HEK293 (cell line): ENCODE results near the gene CELA1.

Source experiments
- CTCF ChIA-PET: fragments of 350-600 bp; formaldehyde crosslinking; extraction: SDS; loops from one replicate; lab custom pipeline; 2021; ENCODE audit warnings: antibody characterized with exemption; lab: Yijun Ruan, JAX
- POLR2A ChIA-PET: fragments of 300-600 bp; formaldehyde crosslinking; extraction: SDS; loops from one replicate; lab custom pipeline; 2020; ENCODE audit warnings: antibody characterized with exemption, inconsistent platforms; lab: Yijun Ruan, JAX
- H3K27ac ChIP-seq: fragments of 200-500 bp; sonication (Bioruptor generic); 2 replicates; pipeline ENCODE4 v1.5.1; 2014; ENCODE audit warnings: low read depth, low read length, control low read depth, inconsistent platforms; ENCODE audit errors: extremely low read depth
- H3K36me3 ChIP-seq, 2 experiments: fragments of 200-500 bp in 1 of 2; sonication (Bioruptor generic) in 1 of 2; 1 replicate in 1 of 2; 2 replicates in 1 of 2; pipeline ENCODE4 v1.5.1; 2014 to 2017; ENCODE audit warnings: inconsistent platforms in 2 of 2, low read length in 2 of 2; ENCODE audit not compliant: control insufficient read depth in 2 of 2, insufficient read depth in 1 of 2
- H3K4me1 ChIP-seq: fragments of 200-500 bp; sonication (Bioruptor generic); 2 replicates; pipeline ENCODE4 v1.5.1; 2014; ENCODE audit warnings: mild to moderate bottlenecking, low read length, inconsistent platforms; ENCODE audit not compliant: control insufficient read depth, insufficient read depth
- H3K4me3 ChIP-seq: 2 replicates; pipeline ENCODE4 v1.5.1; 2011; ENCODE audit warnings: low read depth, mild to moderate bottlenecking, control low read depth, low read length, moderate library complexity
- H3K9me3 ChIP-seq: fragments of 200-500 bp; sonication (Bioruptor generic); 2 replicates; pipeline ENCODE4 v1.5.1; 2014; ENCODE audit warnings: low read depth, low read length, inconsistent platforms; ENCODE audit not compliant: control insufficient read depth, insufficient read depth
- KLF16 ChIP-seq: fragments of 450-650 bp; formaldehyde crosslinking; IDR thresholded peaks from 2 replicates; pipeline ENCODE4 v1.5.1; 2017; ENCODE audit warnings: missing biosample characterization, missing genetic modification characterization
- MEIS1 ChIP-seq: sonication (generic); formaldehyde crosslinking; IDR thresholded peaks from 2 replicates; pipeline ENCODE4 v1.8.1; 2022; ENCODE audit warnings: missing genetic modification reagents, mild to moderate bottlenecking, borderline replicate concordance
- MYNN ChIP-seq: fragments of 450-650 bp; formaldehyde crosslinking; IDR thresholded peaks from 2 replicates; pipeline ENCODE4 v1.5.1; 2016; ENCODE audit warnings: missing biosample characterization, missing genetic modification characterization, borderline replicate concordance
- OVOL3 ChIP-seq: fragments of 450-650 bp; formaldehyde crosslinking; IDR thresholded peaks from 2 replicates; pipeline ENCODE4 v1.5.1; 2016; ENCODE audit warnings: missing biosample characterization, missing genetic modification characterization
- SP2 ChIP-seq: fragments of 450-650 bp; formaldehyde crosslinking; IDR thresholded peaks from 2 replicates; pipeline ENCODE4 v1.5.1; 2016; ENCODE audit warnings: missing biosample characterization, missing genetic modification characterization
- SP3 ChIP-seq: fragments of 450-650 bp; formaldehyde crosslinking; IDR thresholded peaks from 2 replicates; pipeline ENCODE4 v1.5.1; 2016; ENCODE audit warnings: missing biosample characterization, missing genetic modification characterization
- ZBTB8A ChIP-seq: fragments of 450-650 bp; formaldehyde crosslinking; IDR thresholded peaks from 2 replicates; pipeline ENCODE4 v1.5.1; 2016; ENCODE audit warnings: missing biosample characterization, missing genetic modification characterization
- ZNF184 ChIP-seq: fragments of 450-650 bp; IDR thresholded peaks from 2 replicates; pipeline ENCODE4 v1.5.1; 2018; ENCODE audit warnings: missing biosample characterization, mild to moderate bottlenecking, missing genetic modification characterization
- ZNF202 ChIP-seq: fragments of 450-650 bp; formaldehyde crosslinking; IDR thresholded peaks from 2 replicates; pipeline ENCODE4 v1.5.1; 2016; ENCODE audit warnings: missing biosample characterization, missing genetic modification characterization, borderline replicate concordance
- ZNF211 ChIP-seq: fragments of 450-650 bp; formaldehyde crosslinking; IDR thresholded peaks from 2 replicates; pipeline ENCODE4 v1.5.1; 2016; ENCODE audit warnings: low read depth, missing biosample characterization, missing genetic modification characterization
- ZNF223 ChIP-seq: fragments of 450-650 bp; formaldehyde crosslinking; IDR thresholded peaks from 2 replicates; pipeline ENCODE4 v1.5.1; 2016; ENCODE audit warnings: missing biosample characterization, missing genetic modification characterization
- ZNF473 ChIP-seq: fragments of 450-650 bp; formaldehyde crosslinking; IDR thresholded peaks from 2 replicates; pipeline ENCODE4 v1.5.1; 2017; ENCODE audit warnings: missing biosample characterization, missing genetic modification characterization
- ZNF48 ChIP-seq: fragments of 450-650 bp; formaldehyde crosslinking; IDR thresholded peaks from 2 replicates; pipeline ENCODE4 v1.5.1; 2016; ENCODE audit warnings: missing biosample characterization, missing genetic modification characterization
- ZNF560 ChIP-seq: fragments of 450-650 bp; formaldehyde crosslinking; IDR thresholded peaks from 2 replicates; pipeline ENCODE4 v1.5.1; 2017; ENCODE audit warnings: missing biosample characterization, missing genetic modification characterization, borderline replicate concordance
- ZNF600 ChIP-seq: fragments of 450-650 bp; formaldehyde crosslinking; IDR thresholded peaks from 2 replicates; pipeline ENCODE4 v1.5.1; 2016; ENCODE audit warnings: missing biosample characterization, missing genetic modification characterization
- ZNF677 ChIP-seq: fragments of 450-650 bp; IDR thresholded peaks from 2 replicates; pipeline ENCODE4 v1.5.0; 2018; ENCODE audit warnings: missing biosample characterization, mild to moderate bottlenecking, missing genetic modification characterization, moderate library complexity
- ZSCAN16 ChIP-seq: fragments of 450-650 bp; formaldehyde crosslinking; IDR thresholded peaks from 2 replicates; pipeline ENCODE4 v1.5.1; 2016; ENCODE audit warnings: missing biosample characterization, missing genetic modification characterization
- ZXDB ChIP-seq: fragments of 450-650 bp; formaldehyde crosslinking; IDR thresholded peaks from 2 replicates; pipeline ENCODE4 v1.5.1; 2016; ENCODE audit warnings: missing biosample characterization, missing genetic modification characterization
- TF ChIP-seq, protein P1 (sequence below): fragments of 450-650 bp; formaldehyde crosslinking; IDR thresholded peaks from 2 replicates; pipeline ENCODE4 v1.5.1; 2016; ENCODE audit warnings: missing biosample characterization, missing genetic modification characterization
- TF ChIP-seq, protein P2 (sequence below): fragments of 450-650 bp; formaldehyde crosslinking; IDR thresholded peaks from 2 replicates; pipeline ENCODE4; 2016; ENCODE audit warnings: missing biosample characterization, missing genetic modification characterization
- TF ChIP-seq, protein P3 (sequence below): fragments of 450-650 bp; formaldehyde crosslinking; IDR thresholded peaks from 2 replicates; pipeline ENCODE4 v1.5.1; 2016; ENCODE audit warnings: missing biosample characterization, missing genetic modification characterization
- TF ChIP-seq, protein P4 (sequence below): fragments of 450-650 bp; formaldehyde crosslinking; IDR thresholded peaks from 2 replicates; pipeline ENCODE4 v1.5.1; 2017; ENCODE audit warnings: missing biosample characterization, missing genetic modification characterization
- TF ChIP-seq, protein P5 (sequence below): fragments of 450-650 bp; formaldehyde crosslinking; optimal IDR thresholded peaks from 2 replicates; pipeline ENCODE3; 2016; ENCODE audit warnings: missing biosample characterization, mild to moderate bottlenecking, missing genetic modification characterization
- TF ChIP-seq, protein P6 (sequence below): fragments of 450-650 bp; formaldehyde crosslinking; IDR thresholded peaks from 2 replicates; pipeline ENCODE4 v1.5.1; 2016; ENCODE audit warnings: missing biosample characterization, missing genetic modification characterization, borderline replicate concordance

Gene CELA1

DNA sequence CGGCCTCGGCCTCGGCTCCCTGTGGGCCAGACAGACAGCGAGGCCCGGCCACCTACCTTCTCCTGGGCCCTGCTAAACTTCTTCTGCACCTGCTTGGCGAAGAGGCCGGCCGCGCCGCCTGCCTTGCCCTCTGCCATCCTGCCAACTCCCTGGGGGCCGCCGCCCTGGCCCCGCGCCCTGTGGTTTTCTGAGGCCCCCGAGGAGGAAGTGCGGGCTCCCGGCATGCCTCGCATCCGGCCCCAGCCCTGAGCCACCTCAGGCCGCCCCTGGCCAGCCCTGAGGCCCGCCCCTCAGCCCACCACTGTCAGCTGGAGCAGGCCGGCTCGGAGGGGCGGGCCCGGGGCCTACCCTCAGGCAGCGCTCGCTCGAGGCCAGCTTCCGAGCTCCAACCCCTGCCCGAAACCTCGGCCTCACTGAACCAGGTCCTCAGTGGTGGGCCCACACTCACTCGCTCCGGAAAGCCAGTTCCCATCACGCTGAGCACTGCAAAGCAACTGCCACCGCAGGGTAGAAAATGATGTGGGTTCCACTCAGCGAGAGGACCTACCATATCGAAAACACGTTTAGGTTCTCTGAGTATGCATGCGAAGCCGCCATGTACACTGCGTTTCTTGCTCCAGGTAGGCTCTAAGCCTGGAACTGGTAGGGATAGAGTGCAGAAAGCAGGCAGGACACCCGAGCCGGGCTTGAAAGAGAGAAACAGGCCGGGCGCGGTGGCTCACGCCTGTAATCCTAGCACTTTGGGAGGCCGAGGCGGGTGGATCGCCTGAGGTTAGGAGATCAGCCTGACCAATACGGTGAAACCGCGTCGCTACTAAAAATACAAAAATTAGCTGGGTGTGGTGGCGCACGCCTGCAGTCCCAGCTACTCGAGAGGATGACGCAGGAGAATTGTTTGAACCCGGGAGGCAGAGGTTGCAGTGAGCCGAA, 22.2 kb downstream of the CELA1 start, which contains the start of gene BIN2:
Gene BIN2, minus strand, starts transcription at position 209 of the 930 bp plus-strand sequence. Its CDS starts 72 bp downstream, at position 137.
- no peaks in the 10 kb centered on the region for H3K4me1 ChIP-seq
- ChIA-PET CTCF (interaction anchor here (0.7 to 1.0 kb wide), 2 partner anchors 601 to 1239 kb away, joined by 4 read pairs; partner anchors contain the start of gene SMARCD1), POLR2A (no interaction called here)
- no peak within 1 kb of the TSS for H3K27ac ChIP-seq
- TF ChIP-seq SP2 (tag by site-specific recombination), result no peak
- TF ChIP-seq, protein P1, sequence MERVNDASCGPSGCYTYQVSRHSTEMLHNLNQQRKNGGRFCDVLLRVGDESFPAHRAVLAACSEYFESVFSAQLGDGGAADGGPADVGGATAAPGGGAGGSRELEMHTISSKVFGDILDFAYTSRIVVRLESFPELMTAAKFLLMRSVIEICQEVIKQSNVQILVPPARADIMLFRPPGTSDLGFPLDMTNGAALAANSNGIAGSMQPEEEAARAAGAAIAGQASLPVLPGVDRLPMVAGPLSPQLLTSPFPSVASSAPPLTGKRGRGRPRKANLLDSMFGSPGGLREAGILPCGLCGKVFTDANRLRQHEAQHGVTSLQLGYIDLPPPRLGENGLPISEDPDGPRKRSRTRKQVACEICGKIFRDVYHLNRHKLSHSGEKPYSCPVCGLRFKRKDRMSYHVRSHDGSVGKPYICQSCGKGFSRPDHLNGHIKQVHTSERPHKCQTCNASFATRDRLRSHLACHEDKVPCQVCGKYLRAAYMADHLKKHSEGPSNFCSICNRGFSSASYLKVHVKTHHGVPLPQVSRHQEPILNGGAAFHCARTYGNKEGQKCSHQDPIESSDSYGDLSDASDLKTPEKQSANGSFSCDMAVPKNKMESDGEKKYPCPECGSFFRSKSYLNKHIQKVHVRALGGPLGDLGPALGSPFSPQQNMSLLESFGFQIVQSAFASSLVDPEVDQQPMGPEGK, result no peak
- no peak for TF ChIP-seq MEIS1 (CRISPR knock-in tag)
- TF ChIP-seq, protein P2, sequence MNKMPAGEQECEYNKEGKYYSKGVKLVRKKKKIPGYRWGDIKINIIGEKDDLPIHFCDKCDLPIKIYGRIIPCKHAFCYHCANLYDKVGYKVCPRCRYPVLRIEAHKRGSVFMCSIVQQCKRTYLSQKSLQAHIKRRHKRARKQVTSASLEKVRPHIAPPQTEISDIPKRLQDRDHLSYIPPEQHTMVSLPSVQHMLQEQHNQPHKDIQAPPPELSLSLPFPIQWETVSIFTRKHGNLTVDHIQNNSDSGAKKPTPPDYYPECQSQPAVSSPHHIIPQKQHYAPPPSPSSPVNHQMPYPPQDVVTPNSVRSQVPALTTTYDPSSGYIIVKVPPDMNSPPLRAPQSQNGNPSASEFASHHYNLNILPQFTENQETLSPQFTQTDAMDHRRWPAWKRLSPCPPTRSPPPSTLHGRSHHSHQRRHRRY, result no peak
- no peak for TF ChIP-seq OVOL3
- TF ChIP-seq SP3 (tag by site-specific recombination), result no peak
- no peak for TF ChIP-seq KLF16 (tag by site-specific recombination)
- TF ChIP-seq ZBTB8A (tag by site-specific recombination), result no peak
- TF ChIP-seq, protein P3, sequence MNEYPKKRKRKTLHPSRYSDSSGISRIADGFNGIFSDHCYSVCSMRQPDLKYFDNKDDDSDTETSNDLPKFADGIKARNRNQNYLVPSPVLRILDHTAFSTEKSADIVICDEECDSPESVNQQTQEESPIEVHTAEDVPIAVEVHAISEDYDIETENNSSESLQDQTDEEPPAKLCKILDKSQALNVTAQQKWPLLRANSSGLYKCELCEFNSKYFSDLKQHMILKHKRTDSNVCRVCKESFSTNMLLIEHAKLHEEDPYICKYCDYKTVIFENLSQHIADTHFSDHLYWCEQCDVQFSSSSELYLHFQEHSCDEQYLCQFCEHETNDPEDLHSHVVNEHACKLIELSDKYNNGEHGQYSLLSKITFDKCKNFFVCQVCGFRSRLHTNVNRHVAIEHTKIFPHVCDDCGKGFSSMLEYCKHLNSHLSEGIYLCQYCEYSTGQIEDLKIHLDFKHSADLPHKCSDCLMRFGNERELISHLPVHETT (tag by site-specific recombination), result no peak
- TF ChIP-seq ZNF677 (tag by site-specific recombination), result no peak
- TF ChIP-seq ZNF560, result no peak
- no peak for TF ChIP-seq MYNN (tag by site-specific recombination)
- TF ChIP-seq ZNF202, result no peak
- TF ChIP-seq, protein P4, sequence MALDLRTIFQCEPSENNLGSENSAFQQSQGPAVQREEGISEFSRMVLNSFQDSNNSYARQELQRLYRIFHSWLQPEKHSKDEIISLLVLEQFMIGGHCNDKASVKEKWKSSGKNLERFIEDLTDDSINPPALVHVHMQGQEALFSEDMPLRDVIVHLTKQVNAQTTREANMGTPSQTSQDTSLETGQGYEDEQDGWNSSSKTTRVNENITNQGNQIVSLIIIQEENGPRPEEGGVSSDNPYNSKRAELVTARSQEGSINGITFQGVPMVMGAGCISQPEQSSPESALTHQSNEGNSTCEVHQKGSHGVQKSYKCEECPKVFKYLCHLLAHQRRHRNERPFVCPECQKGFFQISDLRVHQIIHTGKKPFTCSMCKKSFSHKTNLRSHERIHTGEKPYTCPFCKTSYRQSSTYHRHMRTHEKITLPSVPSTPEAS (tag by site-specific recombination), result no peak
- TF ChIP-seq ZNF211 (tag by site-specific recombination), result no peak
- no peak for TF ChIP-seq ZNF473 (tag by site-specific recombination)
- no peak within 1 kb of the TSS for H3K4me3 ChIP-seq
- H3K9me3 ChIP-seq, result no peaks in the 10 kb centered on the region
- no peaks in the 10 kb centered on the region for H3K36me3 ChIP-seq

DNA sequence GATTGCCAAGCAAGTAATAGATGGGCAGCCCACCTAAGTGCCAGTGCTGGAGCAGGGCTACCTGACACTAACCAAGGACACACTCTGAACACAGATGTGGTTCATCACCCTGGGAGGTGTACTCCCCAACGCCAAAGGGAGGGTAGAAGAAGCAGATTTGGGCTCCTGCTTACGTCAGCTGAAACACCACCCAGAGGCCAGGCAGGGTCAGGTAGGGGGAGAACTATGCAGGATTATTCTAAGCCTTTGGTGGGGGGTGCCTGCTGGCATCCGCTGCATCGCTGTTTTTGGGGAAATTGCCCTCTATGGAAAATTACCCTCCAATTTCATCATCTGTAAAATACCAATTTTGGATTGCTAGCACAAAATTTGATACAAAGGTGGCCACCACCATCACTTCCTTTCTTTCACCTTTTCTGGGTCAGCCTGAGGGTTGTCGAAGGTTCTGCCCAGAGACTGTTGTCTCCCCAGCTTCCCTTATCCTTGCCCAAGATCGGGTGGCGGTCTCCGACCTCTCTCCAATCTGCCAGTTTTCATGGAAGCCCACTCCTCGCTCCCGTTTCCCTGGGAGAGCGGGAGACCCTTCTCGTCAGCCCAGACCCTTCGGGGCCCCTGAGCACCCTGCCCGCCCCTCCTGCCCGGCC, 23.0 kb downstream of the CELA1 start:
- Histone ChIP-seq H3K4me3 (no peak overlapping the region), H3K36me3 (no peaks in the 10 kb centered on the region), H3K27ac (no peak overlapping the region), H3K9me3 (no peaks in the 10 kb centered on the region), H3K4me1 (no peaks in the 10 kb centered on the region)
- ChIA-PET CTCF (interaction anchor here (0.6 kb wide), 1 partner anchor 1022 kb away, joined by 3 read pairs; no protein-coding TSS in a partner anchor), POLR2A (no interaction called here)
- TF ChIP-seq ZNF223 (no peak), ZNF184 (no peak), ZXDB (tag by site-specific recombination) (no peak), ZNF48 (tag by site-specific recombination) (no peak), ZNF600 (tag by site-specific recombination) (no peak), ZSCAN16 (tag by site-specific recombination) (no peak)
- TF ChIP-seq, protein P5, sequence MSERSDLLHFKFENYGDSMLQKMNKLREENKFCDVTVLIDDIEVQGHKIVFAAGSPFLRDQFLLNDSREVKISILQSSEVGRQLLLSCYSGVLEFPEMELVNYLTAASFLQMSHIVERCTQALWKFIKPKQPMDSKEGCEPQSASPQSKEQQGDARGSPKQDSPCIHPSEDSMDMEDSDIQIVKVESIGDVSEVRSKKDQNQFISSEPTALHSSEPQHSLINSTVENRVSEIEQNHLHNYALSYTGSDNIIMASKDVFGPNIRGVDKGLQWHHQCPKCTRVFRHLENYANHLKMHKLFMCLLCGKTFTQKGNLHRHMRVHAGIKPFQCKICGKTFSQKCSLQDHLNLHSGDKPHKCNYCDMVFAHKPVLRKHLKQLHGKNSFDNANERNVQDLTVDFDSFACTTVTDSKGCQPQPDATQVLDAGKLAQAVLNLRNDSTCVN, result no peak
- TF ChIP-seq, protein P6, sequence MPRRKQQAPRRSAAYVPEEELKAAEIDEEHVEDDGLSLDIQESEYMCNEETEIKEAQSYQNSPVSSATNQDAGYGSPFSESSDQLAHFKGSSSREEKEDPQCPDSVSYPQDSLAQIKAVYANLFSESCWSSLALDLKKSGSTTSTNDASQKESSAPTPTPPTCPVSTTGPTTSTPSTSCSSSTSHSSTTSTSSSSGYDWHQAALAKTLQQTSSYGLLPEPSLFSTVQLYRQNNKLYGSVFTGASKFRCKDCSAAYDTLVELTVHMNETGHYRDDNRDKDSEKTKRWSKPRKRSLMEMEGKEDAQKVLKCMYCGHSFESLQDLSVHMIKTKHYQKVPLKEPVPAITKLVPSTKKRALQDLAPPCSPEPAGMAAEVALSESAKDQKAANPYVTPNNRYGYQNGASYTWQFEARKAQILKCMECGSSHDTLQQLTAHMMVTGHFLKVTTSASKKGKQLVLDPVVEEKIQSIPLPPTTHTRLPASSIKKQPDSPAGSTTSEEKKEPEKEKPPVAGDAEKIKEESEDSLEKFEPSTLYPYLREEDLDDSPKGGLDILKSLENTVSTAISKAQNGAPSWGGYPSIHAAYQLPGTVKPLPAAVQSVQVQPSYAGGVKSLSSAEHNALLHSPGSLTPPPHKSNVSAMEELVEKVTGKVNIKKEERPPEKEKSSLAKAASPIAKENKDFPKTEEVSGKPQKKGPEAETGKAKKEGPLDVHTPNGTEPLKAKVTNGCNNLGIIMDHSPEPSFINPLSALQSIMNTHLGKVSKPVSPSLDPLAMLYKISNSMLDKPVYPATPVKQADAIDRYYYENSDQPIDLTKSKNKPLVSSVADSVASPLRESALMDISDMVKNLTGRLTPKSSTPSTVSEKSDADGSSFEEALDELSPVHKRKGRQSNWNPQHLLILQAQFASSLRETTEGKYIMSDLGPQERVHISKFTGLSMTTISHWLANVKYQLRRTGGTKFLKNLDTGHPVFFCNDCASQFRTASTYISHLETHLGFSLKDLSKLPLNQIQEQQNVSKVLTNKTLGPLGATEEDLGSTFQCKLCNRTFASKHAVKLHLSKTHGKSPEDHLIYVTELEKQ (tag by site-specific recombination), result no peak
